ENCODE measurements around the gene PLA2G5. TPM values are rescaled to one million over a fixed set of nuclear protein-coding genes. Genes with fewer than 3 reads are reported as not detected.

The PLA2G5 gene
- total RNA-seq, 4 donors from 2014 or later = 17.7 to 46.2 (median 28.4) TPM

GRCh38 chr1:20107351-20107750 lies 37.4 kb downstream of the PLA2G5 start:
- Histone ChIP-seq H3K9me3 (no peaks in the 10 kb centered on the region), H3K4me1 (peaks cover 0 to 5% (median 2%) of the 10 kb centered on the region in 4 donors), H3K27ac (replicated peaks in 1 of 4) (no peak overlapping the region), H3K27me3 (peaks cover 0 to 8% (median 0%) of the 10 kb centered on the region in 4 donors), H3K4me3 (no peak overlapping the region), H3K36me3 (no peaks in the 10 kb centered on the region)
- DNase-seq (ENCODE audit: extremely low spot score) = no peak
- WGBS = 70% methylated on average over 3 of the region's 4 CpGs
- TF ChIP-seq POLR2A (IDR thresholded peaks at IDR 0.05; ENCODE audit: low read depth) = no peak
- TF ChIP-seq, protein P1, sequence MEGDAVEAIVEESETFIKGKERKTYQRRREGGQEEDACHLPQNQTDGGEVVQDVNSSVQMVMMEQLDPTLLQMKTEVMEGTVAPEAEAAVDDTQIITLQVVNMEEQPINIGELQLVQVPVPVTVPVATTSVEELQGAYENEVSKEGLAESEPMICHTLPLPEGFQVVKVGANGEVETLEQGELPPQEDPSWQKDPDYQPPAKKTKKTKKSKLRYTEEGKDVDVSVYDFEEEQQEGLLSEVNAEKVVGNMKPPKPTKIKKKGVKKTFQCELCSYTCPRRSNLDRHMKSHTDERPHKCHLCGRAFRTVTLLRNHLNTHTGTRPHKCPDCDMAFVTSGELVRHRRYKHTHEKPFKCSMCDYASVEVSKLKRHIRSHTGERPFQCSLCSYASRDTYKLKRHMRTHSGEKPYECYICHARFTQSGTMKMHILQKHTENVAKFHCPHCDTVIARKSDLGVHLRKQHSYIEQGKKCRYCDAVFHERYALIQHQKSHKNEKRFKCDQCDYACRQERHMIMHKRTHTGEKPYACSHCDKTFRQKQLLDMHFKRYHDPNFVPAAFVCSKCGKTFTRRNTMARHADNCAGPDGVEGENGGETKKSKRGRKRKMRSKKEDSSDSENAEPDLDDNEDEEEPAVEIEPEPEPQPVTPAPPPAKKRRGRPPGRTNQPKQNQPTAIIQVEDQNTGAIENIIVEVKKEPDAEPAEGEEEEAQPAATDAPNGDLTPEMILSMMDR (IDR thresholded peaks at IDR 0.05) = no peak
- no peak for TF ChIP-seq POLR2AphosphoS5 (IDR thresholded peaks at IDR 0.05)
- TF ChIP-seq EP300 (IDR thresholded peaks at IDR 0.05) = no peak
- intact Hi-C loops (cut with DNase I) = no loop called here

DNA sequence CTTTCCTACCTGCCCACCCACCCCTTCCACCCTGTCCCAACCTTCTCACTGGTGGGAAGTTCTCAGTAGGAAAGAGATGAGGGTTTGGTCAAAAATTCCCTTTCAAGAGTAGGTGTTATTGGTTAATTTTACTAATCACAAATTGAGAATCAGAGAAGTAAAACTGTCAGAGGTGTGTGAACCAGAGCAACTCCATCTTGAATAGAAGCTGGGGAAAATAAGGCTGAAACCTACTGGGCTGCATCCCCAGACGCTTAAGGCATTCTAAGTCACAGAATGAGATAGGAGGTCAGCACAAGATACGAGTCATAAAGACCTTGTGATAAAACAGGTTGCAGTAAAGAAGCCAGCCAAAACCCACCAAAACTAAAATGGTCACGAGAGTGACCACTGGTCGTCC lies 37.8 kb downstream of the PLA2G5 start:
- TF ChIP-seq POLR2A (IDR thresholded peaks at IDR 0.05; ENCODE audit: low read depth) (no peak), POLR2AphosphoS5 (IDR thresholded peaks at IDR 0.05) (no peak), EP300 (IDR thresholded peaks at IDR 0.05) (no peak)
- TF ChIP-seq, protein P1 (IDR thresholded peaks at IDR 0.05) = no peak
- Histone ChIP-seq H3K27me3 (peaks cover 0 to 8% (median 0%) of the 10 kb centered on the region in 4 donors), H3K4me1 (peaks cover 0 to 5% (median 2%) of the 10 kb centered on the region in 4 donors), H3K9me3 (no peaks in the 10 kb centered on the region), H3K4me3 (no peak overlapping the region), H3K27ac (replicated peaks in 1 of 4) (no peak overlapping the region), H3K36me3 (no peaks in the 10 kb centered on the region)
- intact Hi-C loops (cut with DNase I) = no loop called here
- WGBS = 82% methylated on average over 4 of the region's 4 CpGs
- no peak for DNase-seq (ENCODE audit: extremely low spot score)

DNA sequence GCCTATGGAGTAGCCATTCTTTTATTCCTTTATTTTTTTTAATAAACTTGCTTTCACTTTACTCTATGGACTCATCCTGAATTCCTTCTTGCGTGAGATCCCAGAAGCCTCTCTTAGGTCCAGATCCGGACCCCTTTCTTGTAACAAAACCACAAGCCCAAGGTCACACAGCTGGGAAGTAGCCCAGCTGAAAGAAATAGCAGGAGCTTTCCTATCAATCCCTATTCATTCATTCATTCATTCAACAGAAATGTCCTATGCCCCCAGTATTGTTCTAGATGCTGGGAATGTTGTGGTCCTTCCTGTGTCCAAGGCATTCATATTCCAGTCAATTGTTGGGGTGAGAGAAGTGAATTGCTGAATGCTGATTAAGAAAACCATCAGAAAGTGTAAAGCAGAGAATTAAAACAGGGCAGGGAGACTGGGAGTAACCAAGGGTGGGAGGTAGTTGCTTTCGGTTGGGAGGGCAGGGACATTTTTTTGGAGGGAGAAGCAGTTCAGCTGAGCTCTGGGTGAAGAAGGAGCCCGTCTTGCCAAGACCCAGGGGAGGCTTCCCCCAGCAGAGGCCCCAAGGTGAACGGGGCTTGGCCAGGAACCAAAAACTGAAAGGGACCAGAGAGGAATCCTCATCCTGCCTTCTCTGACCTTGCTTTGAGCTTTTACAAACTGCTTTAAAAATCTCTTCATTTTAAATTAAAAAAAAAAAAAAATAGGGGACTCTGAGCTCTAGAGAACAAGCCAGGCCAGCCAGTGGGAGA lies 38.6 kb downstream of the PLA2G5 start:
- Histone ChIP-seq H3K27ac (replicated peaks in 1 of 4) (no peak overlapping the region), H3K27me3 (peaks cover 0 to 16% (median 0%) of the 10 kb centered on the region in 4 donors), H3K9me3 (no peaks in the 10 kb centered on the region), H3K4me3 (no peak overlapping the region), H3K4me1 (peaks cover 0 to 5% (median 0%) of the 10 kb centered on the region in 4 donors), H3K36me3 (no peaks in the 10 kb centered on the region)
- intact Hi-C loops (cut with DNase I) = no loop called here
- no peak for DNase-seq (ENCODE audit: extremely low spot score)
- TF ChIP-seq, protein P1 (IDR thresholded peaks at IDR 0.05) = no peak
- TF ChIP-seq EP300 (IDR thresholded peaks at IDR 0.05) = no peak
- TF ChIP-seq POLR2AphosphoS5 (IDR thresholded peaks at IDR 0.05) = no peak
- TF ChIP-seq POLR2A (IDR thresholded peaks at IDR 0.05; ENCODE audit: low read depth) = no peak
- 59% methylated on average over 5 of the region's 5 CpGs for WGBS

DNA sequence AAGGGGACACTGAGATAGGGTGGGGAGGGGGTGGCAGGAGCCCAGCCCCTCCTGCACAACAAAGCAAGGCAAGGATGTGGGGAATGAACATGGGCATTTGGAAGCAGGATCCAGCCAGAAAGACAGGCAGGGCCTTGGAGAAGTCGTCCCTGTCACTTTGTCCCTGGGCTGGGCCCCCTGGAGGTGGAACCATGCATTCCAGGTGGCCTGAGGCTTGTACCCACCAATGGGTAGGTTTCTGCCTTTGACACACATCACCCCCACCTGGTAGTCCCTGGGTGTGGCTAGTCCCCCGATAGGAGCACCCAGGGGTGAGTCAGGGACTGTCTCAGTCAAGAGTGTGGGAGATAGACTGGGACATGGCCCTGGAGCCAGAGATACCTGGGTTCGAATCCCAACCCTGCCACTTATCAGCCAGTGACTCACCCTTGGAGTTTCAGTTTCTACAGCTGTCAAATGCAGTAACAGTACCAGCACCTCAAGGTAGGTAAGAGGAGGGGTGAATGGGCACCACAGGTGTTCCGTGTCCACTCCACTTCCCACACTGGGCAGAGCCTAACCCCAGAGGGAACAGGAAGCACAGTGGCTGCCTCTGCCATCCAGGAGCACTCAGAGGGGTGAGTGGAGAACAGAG lies 39.3 kb downstream of the PLA2G5 start:
- Histone ChIP-seq H3K27ac (replicated peaks in 1 of 4) (no peak overlapping the region), H3K27me3 (peaks cover 0 to 24% (median 0%) of the 10 kb centered on the region in 4 donors), H3K9me3 (no peaks in the 10 kb centered on the region), H3K4me3 (no peak overlapping the region), H3K36me3 (no peaks in the 10 kb centered on the region), H3K4me1 (peaks cover 0 to 5% (median 0%) of the 10 kb centered on the region in 4 donors)
- intact Hi-C loops (cut with DNase I) = no loop called here
- WGBS = 81% methylated on average over 2 of the region's 4 CpGs
- TF ChIP-seq EP300 (IDR thresholded peaks at IDR 0.05) = no peak
- no peak for TF ChIP-seq POLR2A (IDR thresholded peaks at IDR 0.05; ENCODE audit: low read depth)
- TF ChIP-seq POLR2AphosphoS5 (IDR thresholded peaks at IDR 0.05) = no peak
- TF ChIP-seq, protein P1 (IDR thresholded peaks at IDR 0.05) = no peak
- DNase-seq (ENCODE audit: extremely low spot score) = no peak
